CD4-positive, alpha-beta T cell treated with Interleukin-6 for 4 hours (primary cell): ENCODE results near the gene CRLF3.
"Not testable (repeated sequence)": the region's sequence is repeated elsewhere in the genome, so short reads cannot be mapped to it uniquely, and the experiment has no call there.

Source experiments
- DNase-seq: peaks from one replicate; pipeline ENCODE4 v3.0.0-alpha.2; 2020; ENCODE audit warnings: mixed read lengths

The CRLF3 gene

GRCh38 chr17:30824356-30825145 lies at the start of gene CRLF3:
TSS of gene CRLF3 (minus strand) at chr17:30824692. CDS start at chr17:30824651, 41 bp downstream.
- peak; percentile 92 for DNase-seq

- DNase-seq: no peak
Observed at GRCh38 chr17:30869005-30869404, 44.5 kb upstream of the CRLF3 start.

- DNase-seq: no peak
Observed at GRCh38 chr17:30864636-30865035, 40.1 kb upstream of the CRLF3 start.

- no peak for DNase-seq
Observed at GRCh38 chr17:30858556-30859250, 34.2 kb upstream of the CRLF3 start.

- DNase-seq: no peak
Observed at GRCh38 chr17:30854146-30854545, 29.7 kb upstream of the CRLF3 start.

- DNase-seq: no peak
Observed at GRCh38 chr17:30848021-30848420, 23.5 kb upstream of the CRLF3 start.

- DNase-seq: no peak
Observed at GRCh38 chr17:30840771-30841170, 16.3 kb upstream of the CRLF3 start.

- no peak for DNase-seq
Observed at GRCh38 chr17:30838202-30838807, 13.8 kb upstream of the CRLF3 start.

GRCh38 chr17:30832438-30833124 lies 8.1 kb upstream of the CRLF3 start:
- no peak for DNase-seq

GRCh38 chr17:30831663-30832437 lies 7.4 kb upstream of the CRLF3 start, which contains the start of gene ATAD5:
TSS of gene ATAD5 (plus strand) at chr17:30831966. CDS start at chr17:30832348, 382 bp downstream.
- peak; percentile 90 for DNase-seq

GRCh38 chr17:30831257-30831656 lies 6.8 kb upstream of the CRLF3 start:
- DNase-seq: peak; percentile 16

- no peak for DNase-seq
Observed at GRCh38 chr17:30829022-30829421, 4.5 kb upstream of the CRLF3 start.

GRCh38 chr17:30827082-30827481 lies 2.6 kb upstream of the CRLF3 start:
- no peak for DNase-seq

- peak; percentile 37 for DNase-seq
Observed at GRCh38 chr17:30824002-30824355, 513 bp downstream of the CRLF3 start.

- no peak for DNase-seq
Observed at GRCh38 chr17:30823421-30823820, 1.1 kb downstream of the CRLF3 start.

- peak; percentile 24 for DNase-seq
Observed at GRCh38 chr17:30822919-30823318, 1.6 kb downstream of the CRLF3 start.

- DNase-seq: peak; percentile 21
Observed at GRCh38 chr17:30821871-30822723, 2.4 kb downstream of the CRLF3 start.

GRCh38 chr17:30819971-30820705 lies 4.4 kb downstream of the CRLF3 start:
- DNase-seq: no peak

- DNase-seq: no peak
Observed at GRCh38 chr17:30816165-30816564, 8.3 kb downstream of the CRLF3 start.

GRCh38 chr17:30814860-30815259 lies 9.6 kb downstream of the CRLF3 start:
- not testable (repeated sequence) for DNase-seq

- DNase-seq: not testable (repeated sequence)
Observed at GRCh38 chr17:30814236-30814635, 10.3 kb downstream of the CRLF3 start.
